WTC11 (cell line): ENCODE results near the gene CDH1. TPM values are rescaled to one million over a fixed set of nuclear protein-coding genes. Genes with fewer than 3 reads are reported as not detected.
A peak's percentile ranks its signal among the peaks of the same experiment; 100 is the strongest.

Experiments
- ATAC-seq: fragments of 200-7000 bp; cut with Tn5 transposase; 2 replicates; pipeline ENCODE4 v1.10.0; 2021; ENCODE audit warnings: mild to moderate bottlenecking, moderate library complexity
- CTCF ChIA-PET: fragments of 300-600 bp; sonication (Branson Sonifier 250); formaldehyde crosslinking; loops from one replicate; lab custom pipeline; 2021; ENCODE audit warnings: antibody characterized with exemption; lab: Charles Lee
- POLR2A ChIA-PET: fragments of 350-600 bp; sonication (Branson Sonifier 250); formaldehyde crosslinking; loops from one replicate; lab custom pipeline; 2021; ENCODE audit warnings: antibody characterized with exemption; lab: Charles Lee
- DNase-seq: peaks from one replicate; pipeline ENCODE4 v3.0.0; 2021; ENCODE audit warnings: low spot score
- H3K27ac Mint-ChIP-seq: 2 replicates; pipeline ENCODE4 v1.8.0; 2021; ENCODE audit warnings: mixed read lengths
- H3K27me3 Mint-ChIP-seq: 2 replicates; pipeline ENCODE4 v1.8.0; 2021; ENCODE audit warnings: low read depth, mild to moderate bottlenecking, moderate library complexity, mixed read lengths
- H3K36me3 Mint-ChIP-seq: 2 replicates; pipeline ENCODE4 v1.8.0; 2021; ENCODE audit warnings: mixed read lengths
- H3K4me1 Mint-ChIP-seq: 2 replicates; pipeline ENCODE4 v1.8.0; 2022; ENCODE audit warnings: mixed read lengths
- H3K4me3 Mint-ChIP-seq: 2 replicates; pipeline ENCODE4 v1.8.0; 2021; ENCODE audit warnings: mild to moderate bottlenecking, moderate library complexity, mixed read lengths
- H3K9me3 Mint-ChIP-seq: 2 replicates; pipeline ENCODE4 v1.8.0; 2021; ENCODE audit warnings: mixed read lengths
- AFF4 ChIP-seq: sonication (generic); formaldehyde crosslinking; IDR thresholded peaks from 2 replicates; pipeline ENCODE4 v1.8.1; 2023; ENCODE audit warnings: mild to moderate bottlenecking, missing genetic modification reagents, borderline replicate concordance
- CTCF ChIP-seq: fragments of 200-600 bp; IDR thresholded peaks from 2 replicates; pipeline ENCODE4 v1.8.0; 2022; ENCODE audit warnings: antibody characterized with exemption
- ETV6 ChIP-seq: sonication (generic); formaldehyde crosslinking; IDR thresholded peaks from 2 replicates; pipeline ENCODE4 v1.8.1; 2022; ENCODE audit warnings: mild to moderate bottlenecking, missing genetic modification reagents
- FOXJ3 ChIP-seq: sonication (generic); formaldehyde crosslinking; IDR thresholded peaks from 2 replicates; pipeline ENCODE4 v1.9.0; 2021; ENCODE audit warnings: missing genetic modification reagents, mild to moderate bottlenecking, borderline replicate concordance
- GABPB1 ChIP-seq: sonication (generic); formaldehyde crosslinking; IDR thresholded peaks from 2 replicates; pipeline ENCODE4 v1.8.1; 2023; ENCODE audit warnings: mild to moderate bottlenecking, missing genetic modification reagents
- GRHL2 ChIP-seq: fragments of 250-450 bp; sonication (Bioruptor Pico); IDR thresholded peaks from 2 replicates; pipeline ENCODE4 v1.8.0; 2022; ENCODE audit warnings: mild to moderate bottlenecking, moderate library complexity; ENCODE audit not compliant: insufficient replicate concordance, severe bottlenecking
- IRF2 ChIP-seq: sonication (generic); formaldehyde crosslinking; IDR thresholded peaks from 2 replicates; pipeline ENCODE4 v1.8.0; 2022; ENCODE audit warnings: low read depth, missing genetic modification reagents, borderline replicate concordance
- KAT7 ChIP-seq: sonication (generic); formaldehyde crosslinking; IDR thresholded peaks from 2 replicates; pipeline ENCODE4 v1.8.1; 2023; ENCODE audit warnings: missing genetic modification reagents, mild to moderate bottlenecking, borderline replicate concordance
- MXD4 ChIP-seq: fragments of 250-450 bp; sonication (Bioruptor Pico); IDR thresholded peaks from 2 replicates; pipeline ENCODE4 v1.8.0; 2021; ENCODE audit warnings: mild to moderate bottlenecking, moderate library complexity, borderline replicate concordance
- NR2C2 ChIP-seq: sonication (generic); formaldehyde crosslinking; IDR thresholded peaks from 2 replicates; pipeline ENCODE4 v1.8.0; 2022; ENCODE audit warnings: mild to moderate bottlenecking, missing genetic modification reagents
- RORB ChIP-seq: fragments of 250-450 bp; sonication (Bioruptor Pico); IDR thresholded peaks from 2 replicates; pipeline ENCODE4 v1.9.0; 2021; ENCODE audit warnings: mild to moderate bottlenecking
- SMAD4 ChIP-seq: sonication (generic); formaldehyde crosslinking; IDR thresholded peaks from 2 replicates; pipeline ENCODE4 v1.8.0; 2022; ENCODE audit warnings: mild to moderate bottlenecking, missing genetic modification reagents
- ZNF232 ChIP-seq: sonication (generic); formaldehyde crosslinking; IDR thresholded peaks from 2 replicates; pipeline ENCODE4 v1.8.0; 2022; ENCODE audit warnings: mild to moderate bottlenecking, missing genetic modification reagents
- ZNF396 ChIP-seq: fragments of 250-450 bp; sonication (Bioruptor Pico); IDR thresholded peaks from 2 replicates; pipeline ENCODE4 v1.8.0; 2021; ENCODE audit warnings: mild to moderate bottlenecking, moderate library complexity, borderline replicate concordance
- total RNA-seq: library from RNA; stranded (reverse); gene quantifications from 3 replicates; pipeline ENCODE4 v1.2.3, GENCODE V29; 2021
- TF ChIP-seq, protein P1 (sequence below): fragments of 250-450 bp; sonication (Bioruptor Pico); conservative IDR thresholded peaks from 2 replicates; pipeline ENCODE4 v1.9.0; 2021; ENCODE audit warnings: mild to moderate bottlenecking
- TF ChIP-seq, protein P2 (sequence below): sonication (generic); formaldehyde crosslinking; IDR thresholded peaks from 2 replicates; pipeline ENCODE4 v1.8.0; 2022; ENCODE audit warnings: mild to moderate bottlenecking, missing genetic modification reagents
- TF ChIP-seq, protein P3 (sequence below): sonication (generic); formaldehyde crosslinking; IDR thresholded peaks from 2 replicates; pipeline ENCODE4 v1.8.1; 2022; ENCODE audit warnings: low read depth, mild to moderate bottlenecking, moderate library complexity, missing genetic modification reagents, borderline replicate concordance

CDH1 gene
- total RNA-seq, 1 experiment from 2014 or later: 278 TPM

- TF ChIP-seq AFF4 (CRISPR knock-in tag) (no peak), FOXJ3 (CRISPR knock-in tag) (no peak)
Observed at GRCh38 chr16:68782198-68783174, 45.4 kb downstream of the CDH1 start (continued).

DNA sequence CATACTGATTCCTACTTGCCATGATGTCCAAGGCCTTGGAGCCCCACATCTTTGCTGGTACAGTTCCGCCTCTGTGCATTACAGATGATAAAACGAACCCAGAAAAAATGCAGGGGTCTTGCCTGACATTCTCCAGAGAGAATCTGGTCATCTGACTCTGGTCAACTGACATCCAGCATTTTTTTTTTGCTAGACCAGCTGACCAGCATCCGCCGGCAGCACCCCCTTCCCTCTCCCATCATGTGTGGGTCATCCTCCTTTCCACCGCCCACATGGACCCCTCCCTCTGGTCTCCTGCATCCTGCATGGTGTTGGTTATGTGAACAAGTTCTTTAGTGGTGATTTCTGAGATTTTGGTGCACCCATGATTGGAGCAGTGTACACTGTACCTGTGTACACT, 47.1 kb downstream of the CDH1 start:
- POLR2A ChIA-PET: interaction anchor here (0.6 kb wide), 1 partner anchor 11 kb away, joined by 3 read pairs; no protein-coding TSS in a partner anchor
- Mint-ChIP-seq H3K27ac (peak overlapping the region; percentile 59), H3K27me3 (no peaks in the 10 kb centered on the region), H3K4me3 (no peak overlapping the region), H3K36me3 (peaks cover 32% of the 10 kb centered on the region), H3K4me1 (peaks cover 51% of the 10 kb centered on the region), H3K9me3 (no peaks in the 10 kb centered on the region)
- no peak for TF ChIP-seq SMAD4 (CRISPR knock-in tag)
- TF ChIP-seq, protein P1, sequence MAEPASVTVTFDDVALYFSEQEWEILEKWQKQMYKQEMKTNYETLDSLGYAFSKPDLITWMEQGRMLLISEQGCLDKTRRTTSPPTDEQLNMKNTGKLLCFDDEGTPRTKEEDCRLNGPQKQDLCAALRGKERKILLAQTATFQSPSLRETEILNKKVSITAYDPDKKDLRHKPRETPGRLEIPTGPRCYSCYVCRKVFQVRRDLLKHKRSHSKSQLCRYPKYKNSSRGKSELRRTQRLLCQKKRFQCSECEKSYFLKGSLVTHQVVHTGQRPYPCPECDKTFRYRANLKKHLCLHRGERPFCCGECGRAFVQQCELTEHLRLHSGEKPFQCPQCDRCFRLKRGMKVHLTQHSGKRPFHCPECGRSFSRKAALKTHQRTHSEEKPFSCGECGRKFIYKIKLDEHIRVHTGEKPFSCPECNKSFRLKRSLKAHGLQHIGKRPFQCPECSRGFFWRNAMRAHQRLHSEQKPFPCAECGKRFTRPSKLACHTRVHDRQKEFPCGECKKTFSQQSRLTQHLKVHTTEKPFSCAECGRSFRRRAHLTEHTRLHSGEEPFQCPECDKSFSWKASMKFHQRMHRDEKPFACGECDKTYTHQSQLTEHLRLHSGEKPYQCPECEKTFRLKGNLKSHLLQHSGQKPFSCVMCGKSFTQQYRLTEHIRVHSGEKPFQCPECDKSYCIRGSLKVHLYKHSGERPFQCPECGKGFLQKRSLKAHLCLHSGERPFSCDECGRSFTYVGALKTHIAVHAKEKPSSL (CRISPR knock-in tag): no peak
- DNase-seq (no peak), ATAC-seq (no peak)
- CTCF ChIA-PET: no interaction called here

DNA sequence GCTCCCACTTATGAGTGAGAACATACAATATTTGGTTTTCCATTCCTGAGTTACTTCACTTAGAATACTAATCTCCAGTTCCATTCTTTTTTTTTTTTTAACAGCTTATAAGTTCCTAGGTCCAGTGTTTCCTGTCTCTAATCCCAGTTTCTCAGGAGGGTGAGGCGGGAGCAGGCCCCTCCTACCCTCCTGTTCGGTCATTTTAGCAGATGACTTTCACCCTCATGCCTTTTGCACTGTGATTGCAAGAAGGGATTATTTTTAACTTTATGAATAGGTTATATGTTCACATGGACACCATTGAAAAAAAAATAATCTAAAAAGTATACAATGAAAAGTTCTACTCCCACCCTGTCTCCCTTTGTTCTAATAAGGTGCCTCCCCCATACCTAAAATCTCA, 47.6 kb downstream of the CDH1 start:
- no peak for TF ChIP-seq IRF2 (CRISPR knock-in tag)
- TF ChIP-seq GRHL2 (CRISPR knock-in tag): no peak
- no peak for TF ChIP-seq MXD4 (CRISPR knock-in tag)
- TF ChIP-seq, protein P1 (CRISPR knock-in tag): no peak
- TF ChIP-seq ETV6 (CRISPR knock-in tag): no peak
- TF ChIP-seq, protein P2, sequence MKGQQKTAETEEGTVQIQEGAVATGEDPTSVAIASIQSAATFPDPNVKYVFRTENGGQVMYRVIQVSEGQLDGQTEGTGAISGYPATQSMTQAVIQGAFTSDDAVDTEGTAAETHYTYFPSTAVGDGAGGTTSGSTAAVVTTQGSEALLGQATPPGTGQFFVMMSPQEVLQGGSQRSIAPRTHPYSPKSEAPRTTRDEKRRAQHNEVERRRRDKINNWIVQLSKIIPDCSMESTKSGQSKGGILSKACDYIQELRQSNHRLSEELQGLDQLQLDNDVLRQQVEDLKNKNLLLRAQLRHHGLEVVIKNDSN (CRISPR knock-in tag): no peak
- no peak for TF ChIP-seq SMAD4 (CRISPR knock-in tag)
- TF ChIP-seq, protein P3, sequence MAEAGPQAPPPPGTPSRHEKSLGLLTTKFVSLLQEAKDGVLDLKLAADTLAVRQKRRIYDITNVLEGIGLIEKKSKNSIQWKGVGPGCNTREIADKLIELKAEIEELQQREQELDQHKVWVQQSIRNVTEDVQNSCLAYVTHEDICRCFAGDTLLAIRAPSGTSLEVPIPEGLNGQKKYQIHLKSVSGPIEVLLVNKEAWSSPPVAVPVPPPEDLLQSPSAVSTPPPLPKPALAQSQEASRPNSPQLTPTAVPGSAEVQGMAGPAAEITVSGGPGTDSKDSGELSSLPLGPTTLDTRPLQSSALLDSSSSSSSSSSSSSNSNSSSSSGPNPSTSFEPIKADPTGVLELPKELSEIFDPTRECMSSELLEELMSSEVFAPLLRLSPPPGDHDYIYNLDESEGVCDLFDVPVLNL: no peak
- no peak for TF ChIP-seq NR2C2 (CRISPR knock-in tag)
- no peak for TF ChIP-seq ZNF232 (CRISPR knock-in tag)
- TF ChIP-seq ZNF396 (CRISPR knock-in tag): no peak
- no peak for TF ChIP-seq CTCF
- no peak for TF ChIP-seq KAT7
- no peak for TF ChIP-seq GABPB1 (CRISPR knock-in tag)
- no peak for TF ChIP-seq RORB (CRISPR knock-in tag)
- Mint-ChIP-seq H3K36me3 (peaks cover 32% of the 10 kb centered on the region), H3K9me3 (no peaks in the 10 kb centered on the region), H3K27ac (peak overlapping the region; percentile 4; the same call in 1 of the 2 replicates), H3K27me3 (no peaks in the 10 kb centered on the region), H3K4me3 (no peak overlapping the region), H3K4me1 (peaks cover 51% of the 10 kb centered on the region)
- CTCF ChIA-PET: no interaction called here
- POLR2A ChIA-PET: interaction anchor here (0.6 kb wide), 1 partner anchor 10 kb away, joined by 3 read pairs; no protein-coding TSS in a partner anchor
- DNase-seq (no peak), ATAC-seq (no peak)
